Keratinocyte (primary cell): ENCODE data around the gene SP140L.

ENCODE experiments used
- CTCF ChIP-seq, 3 experiments: IDR thresholded peaks in 1 of 3; conservative IDR thresholded peaks in 1 of 3; optimal IDR thresholded peaks in 1 of 3; 2 replicates in 2 of 3; 3 replicates in 1 of 3; pipeline versions ENCODE3 to v1.5.1; 2011; ENCODE audit warnings: low read length in 3 of 3, mild to moderate bottlenecking in 3 of 3, moderate library complexity in 2 of 3, control low read depth in 1 of 3, inconsistent platforms in 1 of 3; ENCODE audit not compliant: insufficient read depth in 2 of 3; ENCODE audit errors: extremely low read depth in 1 of 3
- EZH2 ChIP-seq: IDR thresholded peaks from one replicate; pipeline ENCODE4 v1.6.1; 2012; ENCODE audit warnings: inconsistent platforms, mild to moderate bottlenecking, low read length, moderate library complexity

GRCh38 chr2:230443541-230443940, 116.5 kb downstream of the SP140L start:
- TF ChIP-seq CTCF (optimal IDR thresholded peaks at IDR 0.05 in 1 of 3, IDR thresholded peaks at IDR 0.05 in 1 of 3, conservative IDR thresholded peaks at IDR 0.05 in 1 of 3; ENCODE audit: extremely low read depth in 1 of 3, insufficient read depth in 2 of 3, low read length in 3 of 3) = no peak
- TF ChIP-seq EZH2 = no peak
